Neutrophil (primary cell): ENCODE measurements around the gene LSP1.
"Not testable (repeated sequence)": the region's sequence is repeated elsewhere in the genome, so short reads cannot be mapped to it uniquely, and the experiment has no call there.

Experiments
- H3K27ac ChIP-seq: fragments of 200-600 bp; sonication (generic); 2 replicates; pipeline ENCODE4 v1.5.1; 2016; ENCODE audit warnings: mild to moderate bottlenecking, moderate library complexity
- H3K27me3 ChIP-seq: fragments of 200-600 bp; sonication (generic); 2 replicates; pipeline ENCODE4 v1.6.0; 2016; ENCODE audit warnings: mild to moderate bottlenecking
- H3K36me3 ChIP-seq: fragments of 200-600 bp; sonication (generic); 2 replicates; pipeline ENCODE4 v1.5.1; 2017
- H3K4me1 ChIP-seq, 2 experiments: fragments of 200-600 bp in 1 of 2; sonication (generic) in 1 of 2; 1 replicate in 1 of 2; 2 replicates in 1 of 2; pipeline versions ENCODE4 v1.5.1 to v1.6.1; 2013 to 2016; ENCODE audit warnings: low read depth in 1 of 2, low read length in 1 of 2, mild to moderate bottlenecking in 1 of 2, moderate library complexity in 1 of 2; ENCODE audit not compliant: control insufficient read depth in 1 of 2, insufficient read depth in 1 of 2
- H3K4me3 ChIP-seq, 2 experiments: fragments of 200-600 bp in 1 of 2; sonication (generic) in 1 of 2; 1 replicate in 1 of 2; 2 replicates in 1 of 2; pipeline ENCODE4 v1.5.1; 2013 to 2016; ENCODE audit warnings: low read depth in 1 of 2, low read length in 1 of 2, mild to moderate bottlenecking in 1 of 2, moderate library complexity in 1 of 2
- H3K9me3 ChIP-seq: fragments of 200-600 bp; sonication (generic); 2 replicates; pipeline ENCODE4 v1.5.1; 2016
- CTCF ChIP-seq: fragments of 200-600 bp; sonication (generic); IDR thresholded peaks from 2 replicates; pipeline ENCODE4 v1.5.1; 2016; ENCODE audit warnings: antibody characterized with exemption

Gene LSP1

DNA sequence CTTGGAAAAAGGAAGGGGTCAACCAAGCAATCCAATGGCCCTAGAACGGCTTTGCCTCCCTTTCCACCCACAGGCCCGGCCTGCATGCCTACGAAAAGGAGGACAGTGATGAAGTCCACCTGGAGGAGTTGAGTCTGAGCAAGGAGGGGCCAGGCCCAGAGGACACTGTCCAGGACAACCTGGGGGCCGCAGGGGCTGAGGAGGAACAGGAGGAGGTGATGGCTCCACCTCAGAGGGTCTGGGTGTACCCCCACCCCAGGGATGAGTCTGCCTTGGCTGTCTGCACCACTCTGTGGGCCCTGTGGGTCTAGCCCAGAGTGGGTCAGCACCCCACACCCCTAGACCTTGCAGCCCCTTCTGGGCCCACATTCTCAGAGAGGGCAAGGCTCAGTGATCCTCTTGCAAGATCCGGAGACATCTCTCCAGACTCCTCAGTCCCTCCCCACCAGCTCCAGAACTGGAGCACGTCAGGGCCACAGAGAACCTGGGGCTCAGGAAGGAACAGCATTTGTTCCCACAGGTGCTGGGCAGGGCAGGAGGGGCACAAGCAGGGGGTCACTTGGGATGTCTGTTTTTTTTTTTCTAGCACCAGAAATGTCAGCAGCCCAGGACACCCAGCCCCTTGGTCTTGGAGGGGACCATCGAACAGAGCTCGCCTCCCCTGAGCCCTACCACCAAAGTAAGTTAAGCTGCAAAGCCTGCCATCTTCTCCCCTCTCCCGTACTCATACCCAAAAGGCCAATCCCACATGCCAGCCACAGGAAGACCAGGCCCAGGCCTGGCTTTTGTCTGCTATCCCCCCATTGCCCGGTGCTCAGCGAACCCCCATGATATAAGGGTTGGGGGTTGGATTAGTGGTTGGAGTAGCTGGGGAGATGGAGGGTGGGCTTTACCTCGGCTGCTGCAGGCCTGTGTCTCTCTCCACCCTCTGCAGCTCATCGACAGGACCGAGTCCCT lies 30.7 kb downstream of the LSP1 start:
- Histone ChIP-seq H3K4me1 (peaks cover 43 to 63% of the 10 kb centered on the region in 2 experiments), H3K27ac (peak overlapping the region; percentile 64), H3K27me3 (peaks cover 27% of the 10 kb centered on the region), H3K36me3 (peaks cover 100% of the 10 kb centered on the region), H3K9me3 (no peaks in the 10 kb centered on the region), H3K4me3 (no peak overlapping the region)
- TF ChIP-seq CTCF, result no peak

DNA sequence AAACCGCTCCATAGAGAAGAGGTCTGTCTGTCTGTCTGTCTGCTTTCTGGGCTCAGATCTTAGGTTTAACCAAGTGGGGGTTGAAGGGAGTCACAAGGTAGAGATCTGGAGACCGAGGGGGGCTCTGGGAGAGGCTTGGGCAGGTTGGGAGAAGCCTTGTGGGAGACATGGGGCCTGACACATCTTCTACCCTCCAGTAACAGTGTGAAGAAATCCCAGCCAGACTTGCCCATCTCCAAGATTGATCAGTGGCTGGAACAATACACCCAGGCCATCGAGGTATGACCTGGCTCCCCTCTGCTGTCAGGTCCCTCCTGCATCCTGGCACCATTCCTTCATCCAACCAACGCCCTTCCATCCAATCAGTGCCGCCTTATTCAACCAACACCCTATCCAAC lies 31.4 kb downstream of the LSP1 start:
- Histone ChIP-seq H3K9me3 (no peaks in the 10 kb centered on the region), H3K27me3 (peaks cover 34% of the 10 kb centered on the region), H3K27ac (peak overlapping the region; percentile 64), H3K36me3 (peaks cover 100% of the 10 kb centered on the region), H3K4me3 (no peak overlapping the region), H3K4me1 (peaks cover 48 to 63% of the 10 kb centered on the region in 2 experiments)
- TF ChIP-seq CTCF, result no peak

GRCh38 chr11:1886551-1886950 lies 33.7 kb downstream of the LSP1 start:
- peaks cover 100% of the 10 kb centered on the region for H3K36me3 ChIP-seq
- peaks cover 40% of the 10 kb centered on the region for H3K27me3 ChIP-seq
- H3K27ac ChIP-seq, H3K9me3 ChIP-seq, H3K4me3 ChIP-seq: not testable (repeated sequence)
- peaks cover 32 to 63% of the 10 kb centered on the region in 2 experiments for H3K4me1 ChIP-seq

- H3K27ac ChIP-seq, result no peak overlapping the region
- peaks cover 98% of the 10 kb centered on the region for H3K36me3 ChIP-seq
Observed at GRCh38 chr11:1887451-1888346, 34.8 kb downstream of the LSP1 start.

DNA sequence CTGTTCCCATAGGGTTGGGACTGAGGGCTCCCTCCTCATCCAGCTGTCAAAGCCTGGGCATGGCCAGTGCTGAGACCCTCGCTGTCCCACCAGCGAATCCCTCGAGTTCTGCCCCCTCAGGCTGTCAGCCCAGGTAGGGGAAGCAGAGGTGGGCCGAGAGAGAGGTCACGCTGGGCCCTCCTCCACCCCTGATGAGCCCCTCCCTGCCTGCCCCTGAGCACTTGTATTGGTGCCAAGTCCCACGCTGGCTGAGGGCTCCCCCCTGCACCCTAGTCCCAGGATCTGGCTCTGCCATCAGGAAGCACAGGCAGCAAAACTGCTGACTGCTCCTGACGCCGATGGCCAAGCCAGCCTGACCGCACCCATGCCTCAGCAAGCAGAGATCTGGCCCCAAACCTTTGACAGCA lies 35.5 kb downstream of the LSP1 start:
- no peak overlapping the region for H3K27ac ChIP-seq
- H3K4me1 ChIP-seq, result peaks cover 24 to 56% of the 10 kb centered on the region in 2 experiments
- no peaks in the 10 kb centered on the region for H3K9me3 ChIP-seq
- TF ChIP-seq CTCF, result no peak
- H3K4me3 ChIP-seq, result peak overlapping the region in 1 of 2 experiments; percentile 18
- H3K27me3 ChIP-seq, result peaks cover 40% of the 10 kb centered on the region
- H3K36me3 ChIP-seq, result peaks cover 92% of the 10 kb centered on the region

More at GRCh38 chr11:1887451-1888346, 34.8 kb downstream of the LSP1 start:
- no peaks in the 10 kb centered on the region for H3K9me3 ChIP-seq
- peaks cover 24 to 56% of the 10 kb centered on the region in 2 experiments for H3K4me1 ChIP-seq
- peak overlapping the region in 1 of 2 experiments; percentile 18 for H3K4me3 ChIP-seq
- peaks cover 40% of the 10 kb centered on the region for H3K27me3 ChIP-seq
- no peak for TF ChIP-seq CTCF
